PC-9 (cell line): Measurements from ENCODE around the gene MAGEF1.
"Not testable (repeated sequence)": the region's sequence is repeated elsewhere in the genome, so short reads cannot be mapped to it uniquely, and the experiment has no call there.

Source experiments
- CTCF ChIP-seq: fragments of 200-600 bp; sonication (generic); conservative IDR thresholded peaks from 2 replicates; pipeline ENCODE4 v1.6.1; 2017; ENCODE audit warnings: mixed run types, antibody characterized with exemption, mild to moderate bottlenecking, moderate library complexity
- EZH2 ChIP-seq: fragments of 200-600 bp; sonication (generic); IDR thresholded peaks from 2 replicates; pipeline ENCODE4 v1.8.0; 2017; ENCODE audit warnings: antibody characterized with exemption, low read depth

DNA sequence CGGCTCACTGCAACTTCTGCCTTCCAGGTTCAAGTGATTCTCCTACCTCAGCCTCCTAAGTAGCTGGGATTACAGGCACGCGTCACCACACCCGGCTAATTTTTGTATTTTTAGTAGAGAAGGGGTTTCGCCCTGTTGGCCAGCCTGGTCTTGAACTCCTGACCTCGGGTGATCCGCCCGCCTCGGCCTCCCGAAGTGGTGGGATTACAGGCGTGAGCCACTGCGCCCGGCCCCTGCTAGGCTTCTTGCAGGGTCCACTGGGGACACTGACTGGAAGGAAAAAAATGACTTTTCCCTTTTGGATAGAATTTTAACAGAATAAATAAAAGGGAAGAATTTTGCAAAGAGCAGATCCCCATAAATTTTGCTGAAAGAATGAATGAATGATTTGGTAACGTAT lies 17.3 kb upstream of the MAGEF1 start:
- not testable (repeated sequence) for TF ChIP-seq CTCF, EZH2
